GM20000 (cell line): Measurements from ENCODE around the gene RGR.

ENCODE experiments used
- DNase-seq: peaks from one replicate; pipeline ENCODE4 v3.0.0; 2012; ENCODE audit warnings: low spot score
- CTCF ChIP-seq: IDR thresholded peaks from 2 replicates; pipeline ENCODE4 v1.5.1; 2012; ENCODE audit warnings: mild to moderate bottlenecking, control low read depth; ENCODE audit errors: extremely low read depth, missing control alignments

Gene RGR

DNA sequence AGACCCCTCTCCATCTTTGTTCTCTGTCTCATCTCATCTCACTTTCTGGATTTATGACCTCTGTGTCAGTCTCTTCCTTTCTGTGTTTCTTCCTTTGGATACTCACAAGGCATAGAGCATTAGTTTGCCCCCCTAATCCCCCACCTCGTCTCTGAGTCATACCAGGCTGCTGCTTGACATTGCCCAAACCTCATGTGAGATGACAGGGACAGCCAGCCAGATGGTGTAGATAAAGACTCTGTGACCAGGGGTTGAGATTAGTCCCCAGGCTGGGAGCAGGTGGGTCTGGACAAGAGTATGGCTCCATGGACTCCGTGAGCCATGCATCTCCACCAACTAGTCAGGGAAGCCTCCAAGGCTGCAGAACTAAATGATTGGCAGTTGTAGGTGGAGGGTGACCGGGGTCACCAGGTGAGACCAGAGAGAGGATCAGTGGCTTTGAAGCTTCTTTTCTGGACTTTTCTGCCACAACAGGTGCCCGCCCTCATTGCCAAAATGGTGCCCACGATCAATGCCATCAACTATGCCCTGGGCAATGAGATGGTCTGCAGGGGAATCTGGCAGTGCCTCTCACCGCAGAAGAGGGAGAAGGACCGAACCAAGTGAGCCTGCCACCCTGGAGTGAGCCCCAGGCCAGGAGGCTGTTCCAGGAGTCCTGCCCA is 13.3 kb downstream of the RGR start:
- DNase-seq = no peak
- TF ChIP-seq CTCF = no peak

DNA sequence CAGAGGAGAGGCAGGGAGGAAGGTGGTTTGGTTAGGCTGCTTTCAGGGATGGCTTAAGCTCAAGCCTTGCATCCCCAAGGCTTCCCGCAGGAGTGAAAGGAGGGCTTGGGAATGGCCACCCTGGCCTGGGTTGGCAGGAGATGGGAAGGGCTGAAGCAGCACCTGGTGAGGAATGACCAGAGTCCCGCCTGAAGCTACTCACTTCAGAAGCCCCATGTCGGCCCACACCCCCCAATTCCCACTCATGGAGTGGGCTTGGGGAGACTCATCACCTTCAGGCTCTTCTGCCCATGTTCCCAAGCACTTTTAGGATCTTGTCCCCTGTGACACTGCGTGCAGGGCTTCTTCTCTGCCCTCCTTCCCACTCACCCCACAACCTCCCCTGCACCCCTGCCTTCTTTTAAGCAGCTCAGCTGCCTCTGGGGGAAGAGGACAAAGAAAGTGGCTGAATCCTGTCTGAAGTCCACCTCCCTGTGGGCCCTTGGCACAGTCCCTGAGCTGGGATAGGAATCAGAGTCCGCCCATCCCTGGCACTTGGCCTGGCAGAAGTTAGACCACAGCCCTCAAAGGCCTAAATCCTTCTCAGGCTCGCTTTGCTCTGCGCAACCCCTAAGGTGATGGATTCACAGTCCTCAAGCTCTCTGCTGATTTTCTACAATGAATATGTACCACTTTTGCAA is 16.5 kb downstream of the RGR start:
- no peak for TF ChIP-seq CTCF
- DNase-seq = no peak

GRCh38 chr10:84262190-84262956 is 17.5 kb downstream of the RGR start:
- TF ChIP-seq CTCF = no peak
- DNase-seq = no peak

GRCh38 chr10:84263716-84264115 is 18.9 kb downstream of the RGR start:
- no peak for TF ChIP-seq CTCF

DNA sequence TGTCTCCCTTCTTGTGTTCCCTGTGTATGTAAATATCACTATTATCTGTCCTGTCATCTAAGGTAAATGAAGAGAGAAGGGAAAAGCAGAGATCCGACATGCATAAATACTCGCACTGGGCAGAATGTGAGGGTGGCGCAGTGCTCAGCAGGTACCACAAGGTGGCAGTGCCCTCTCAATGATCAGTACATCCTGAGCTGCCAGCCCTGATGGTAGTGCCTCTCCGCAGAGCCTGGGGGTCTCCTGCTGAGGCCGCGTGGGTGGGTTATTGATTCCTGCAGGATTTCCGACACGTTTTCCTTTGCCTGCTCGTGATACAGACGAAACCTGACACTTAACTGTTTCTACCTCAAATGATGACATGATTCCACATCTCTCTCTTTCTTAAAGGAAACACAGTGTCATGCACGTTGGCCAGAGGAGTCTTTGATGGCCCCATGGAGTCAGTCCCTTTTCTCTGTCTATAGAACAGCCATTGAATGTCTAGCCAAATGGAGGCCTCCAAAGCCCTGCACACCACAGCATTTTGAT is 19.8 kb downstream of the RGR start:
- peak; percentile 74 for DNase-seq
- TF ChIP-seq CTCF = peak; percentile 99

More at GRCh38 chr10:84263716-84264115, 18.9 kb downstream of the RGR start:
- DNase-seq = no peak

DNA sequence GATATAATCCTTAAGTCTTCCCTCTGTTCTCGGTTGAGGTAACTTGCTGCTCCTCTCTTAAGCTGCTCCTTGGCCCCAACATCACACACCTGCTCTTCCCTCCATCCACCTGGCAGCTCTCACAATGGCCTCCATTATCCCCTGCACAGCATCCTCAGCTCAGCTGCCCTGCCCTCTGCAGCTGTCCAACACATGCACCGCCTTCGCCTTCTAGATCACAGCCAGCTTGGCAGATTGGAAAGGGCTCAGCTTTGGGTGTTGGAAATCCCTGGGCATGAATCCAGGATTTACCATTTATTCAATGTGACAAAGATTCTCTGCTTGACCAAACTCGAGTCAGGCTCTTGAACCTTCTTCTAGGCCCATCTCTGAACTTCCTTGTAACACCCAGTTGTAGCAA is 20.6 kb downstream of the RGR start:
- TF ChIP-seq CTCF = no peak
- DNase-seq = no peak

DNA sequence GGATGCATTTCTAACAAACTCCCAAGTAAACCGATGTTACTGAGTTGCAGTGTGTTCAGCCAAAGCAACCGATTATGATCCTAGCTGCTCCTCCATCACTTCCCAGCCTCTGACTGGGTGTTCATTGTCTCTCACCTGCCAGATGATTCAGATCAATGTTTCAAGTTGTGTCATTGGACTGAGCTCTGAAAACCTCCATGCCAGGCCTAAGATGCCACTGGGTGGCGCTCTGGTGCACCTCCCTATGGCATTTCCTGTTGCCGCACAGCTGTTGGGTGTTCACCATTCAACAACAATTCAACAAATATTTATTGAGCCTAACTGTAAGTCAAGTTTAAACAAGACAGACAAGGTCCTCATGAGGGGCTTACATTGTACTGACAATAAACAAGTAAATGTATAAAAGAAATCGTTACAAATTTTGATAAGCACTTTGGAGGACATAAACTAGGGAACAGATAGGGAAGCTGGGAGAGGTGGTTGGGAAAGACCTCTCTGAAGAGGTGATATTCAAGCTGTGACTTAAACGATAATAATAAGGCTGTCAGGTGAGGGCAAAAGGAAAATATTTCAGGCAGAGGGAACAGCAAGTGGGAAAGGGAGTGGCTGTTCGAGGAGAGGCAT is 22.8 kb downstream of the RGR start:
- peak; percentile 54 for DNase-seq
- peak; percentile 13 for TF ChIP-seq CTCF
